ENCODE measurements around the gene GRHL3. TPM values are rescaled to one million over a fixed set of nuclear protein-coding genes. Genes with fewer than 3 reads are reported as not detected.

GRHL3 gene
- total RNA-seq, 2 donors from 2014 or later: 0.14 to 0.19 TPM

DNA sequence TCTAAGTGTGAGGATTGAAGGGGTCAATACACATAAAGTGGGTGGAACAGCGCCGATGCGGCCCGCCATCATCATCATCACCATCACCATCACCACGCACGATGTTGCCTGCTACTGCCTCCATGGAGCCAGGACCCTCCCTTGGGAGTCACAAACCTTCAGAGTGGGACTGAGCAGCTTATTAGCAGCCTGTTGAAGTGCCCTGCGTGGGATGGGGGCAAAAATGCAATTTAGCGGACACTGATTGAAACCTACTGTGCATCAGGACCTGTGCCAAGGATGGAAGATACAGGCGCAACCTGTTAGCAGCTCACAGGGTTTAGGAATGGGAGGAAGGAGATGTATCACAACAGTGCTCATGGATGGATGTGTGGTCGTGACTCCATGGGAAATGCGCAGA lies 67.8 kb downstream of the GRHL3 start:
- no peak for DNase-seq (ENCODE audit: low spot score)

GRCh38 chr1:24387636-24388175 lies 68.5 kb downstream of the GRHL3 start:
- no peak for DNase-seq (ENCODE audit: low spot score)
- intact Hi-C loops (cut with DNase I): no loop called here

More for the DNA sequence above, 67.8 kb downstream of the GRHL3 start:
- intact Hi-C loops (cut with DNase I): no loop called here

DNA sequence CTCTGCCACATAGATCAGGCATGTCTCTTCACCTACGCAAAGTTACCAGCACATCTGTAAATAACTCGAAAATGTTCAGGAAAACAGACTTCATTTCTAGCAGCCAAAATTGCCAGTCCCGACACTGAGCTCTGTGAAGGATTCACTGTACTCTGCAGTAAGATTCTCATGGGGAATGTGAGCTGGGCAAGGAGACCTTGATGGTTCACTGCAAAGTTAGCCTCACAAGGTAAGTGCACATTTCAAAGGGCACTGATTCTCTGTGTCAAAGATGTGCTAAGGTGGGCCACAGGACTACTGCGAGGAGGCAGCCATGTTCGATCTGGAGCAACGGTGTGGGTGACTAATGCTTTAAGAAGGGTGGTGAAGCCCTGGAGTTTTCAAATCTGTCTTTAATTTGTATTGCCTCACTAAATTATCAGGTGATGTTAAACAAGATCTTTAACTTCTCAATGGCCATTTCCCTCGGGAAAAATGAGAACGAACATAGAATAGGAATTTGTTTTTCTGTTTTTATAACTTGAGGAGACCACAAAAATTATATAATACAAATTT lies 69.3 kb downstream of the GRHL3 start:
- intact Hi-C loops (cut with DNase I): no loop called here

GRCh38 chr1:24389231-24389678 lies 70.1 kb downstream of the GRHL3 start:
- intact Hi-C loops (cut with DNase I): no loop called here
- DNase-seq (ENCODE audit: low spot score): no peak

More for the DNA sequence above, 69.3 kb downstream of the GRHL3 start:
- no peak for DNase-seq (ENCODE audit: low spot score)

GRCh38 chr1:24390924-24391782 lies 72.0 kb downstream of the GRHL3 start:
- intact Hi-C loops (cut with DNase I): loop anchor here (2.0 to 5.0 kb wide), 2 partner anchors 189 to 190 kb away; no protein-coding TSS in a partner anchor

GRCh38 chr1:24391882-24392603 lies 72.9 kb downstream of the GRHL3 start:
- no peak for DNase-seq (ENCODE audit: low spot score)

More at GRCh38 chr1:24390924-24391782, 72.0 kb downstream of the GRHL3 start:
- DNase-seq (ENCODE audit: low spot score): peak; percentile 93

DNA sequence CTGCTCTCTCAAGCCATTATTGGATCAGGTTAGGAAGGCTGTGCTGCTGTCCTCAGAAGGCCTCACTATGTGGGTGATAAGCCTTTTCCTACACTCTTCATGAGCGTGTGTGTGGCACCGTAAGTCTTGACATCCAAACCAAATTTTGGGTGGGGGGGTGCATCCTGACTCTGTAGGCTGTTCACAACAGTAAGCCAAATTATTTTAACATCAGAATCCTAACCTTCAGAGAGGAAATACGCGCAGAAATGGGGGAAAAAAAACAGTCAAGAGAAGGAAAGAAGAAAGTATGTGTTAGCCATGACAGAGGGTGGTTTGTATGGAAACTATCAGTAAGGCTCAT lies 73.4 kb downstream of the GRHL3 start:
- DNase-seq (ENCODE audit: low spot score): no peak
- intact Hi-C loops (cut with DNase I): loop anchor here in 1 of 2 donors (5.0 kb wide), 1 partner anchor 190 kb away; no protein-coding TSS in a partner anchor

More at GRCh38 chr1:24391882-24392603, 72.9 kb downstream of the GRHL3 start:
- intact Hi-C loops (cut with DNase I): loop anchor here (2.0 to 5.0 kb wide), 2 partner anchors 190 to 191 kb away; no protein-coding TSS in a partner anchor

DNA sequence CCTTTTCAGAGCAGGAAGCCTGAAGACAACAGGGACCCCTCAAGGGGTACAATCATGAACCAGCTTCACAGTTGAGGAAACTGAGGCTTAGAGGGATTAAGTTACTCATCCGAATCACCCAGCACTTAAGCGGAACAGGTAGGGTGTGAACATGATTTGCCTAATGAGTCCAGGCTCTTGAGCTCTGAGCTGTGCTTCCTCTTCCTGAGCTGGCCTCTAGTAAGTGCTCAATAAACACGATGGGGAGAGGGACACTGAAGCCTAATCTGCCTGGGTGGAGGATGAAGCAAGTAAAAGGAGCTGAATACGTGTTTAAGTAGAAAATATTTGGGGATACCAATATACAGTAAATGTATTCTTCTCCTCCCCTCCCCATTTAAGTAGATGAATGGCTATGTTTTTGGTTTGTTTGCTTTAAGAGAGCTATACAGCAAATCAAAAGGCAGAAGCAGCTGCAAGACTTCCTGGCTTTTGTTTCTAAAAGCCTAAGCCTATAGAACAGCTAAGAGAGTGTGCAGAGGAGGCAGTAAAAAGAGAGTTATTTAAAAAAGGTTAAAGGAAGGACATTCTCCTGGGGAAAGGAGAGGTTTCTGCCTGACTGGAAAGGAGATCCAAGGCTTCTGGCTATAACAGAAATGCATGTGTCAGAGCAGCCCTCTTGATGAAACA lies 74.0 kb downstream of the GRHL3 start:
- DNase-seq (ENCODE audit: low spot score): no peak
- intact Hi-C loops (cut with DNase I): loop anchor here in 1 of 2 donors (5.0 kb wide), 1 partner anchor 191 kb away; no protein-coding TSS in a partner anchor

GRCh38 chr1:24393892-24394291 lies 74.7 kb downstream of the GRHL3 start:
- intact Hi-C loops (cut with DNase I): loop anchor here in 1 of 2 donors (5.0 kb wide), 1 partner anchor 192 kb away; no protein-coding TSS in a partner anchor
- no peak for DNase-seq (ENCODE audit: low spot score)

DNA sequence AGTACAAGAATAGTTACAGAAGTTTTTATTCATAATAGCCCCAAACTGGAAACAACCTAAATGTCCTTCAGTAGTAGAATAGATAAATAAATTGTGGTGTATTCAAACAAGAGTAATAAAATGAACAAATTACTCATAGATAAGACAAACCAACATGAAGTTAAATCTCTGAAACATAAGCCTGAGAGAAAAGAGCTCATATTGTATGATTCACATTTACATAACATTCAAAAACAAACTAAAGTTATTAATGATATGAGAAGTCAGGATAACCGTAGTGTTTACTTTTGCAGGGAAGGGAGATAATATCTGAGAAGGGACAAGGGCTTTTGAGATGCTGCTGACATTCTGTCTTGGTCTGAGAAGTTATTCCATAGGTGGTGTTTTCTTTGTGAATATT lies 80.9 kb downstream of the GRHL3 start:
- intact Hi-C loops (cut with DNase I): no loop called here
- DNase-seq (ENCODE audit: low spot score): no peak

GRCh38 chr1:24403806-24404205 lies 84.6 kb downstream of the GRHL3 start:
- intact Hi-C loops (cut with DNase I): no loop called here
- DNase-seq (ENCODE audit: low spot score): no peak

Other genes starting within 250 kb of the GRHL3 start
- gene MYOM3, start 207.2 kb upstream of the GRHL3 start, total RNA-seq: 1 to 10 TPM in 1 of 2 donors, under 1 TPM in 1; 0.83 to 1.2 TPM
- under 1 TPM in 1 of 2 donors, not detected in 1; 0.10 TPM for gene IL22RA1, start 176.2 kb upstream of the GRHL3 start, total RNA-seq
- gene IFNLR1, start 132.1 kb upstream of the GRHL3 start, total RNA-seq: under 1 TPM; 0.43 to 0.51 TPM
- 1 to 10 TPM; 2.1 to 2.9 TPM for gene STPG1, start 94.4 kb downstream of the GRHL3 start, total RNA-seq
- gene NIPAL3, start 96.4 kb downstream of the GRHL3 start, total RNA-seq: 1 to 10 TPM; 7.5 to 8.7 TPM
- gene RCAN3, start 183.5 kb downstream of the GRHL3 start, total RNA-seq: 1 to 10 TPM; 6.0 to 9.9 TPM
- not detected for gene NCMAP, start 236.7 kb downstream of the GRHL3 start, total RNA-seq

Measured in posterior vena cava (tissue), 2 donors.